ENCODE results near the gene PPP1CA.

Gene PPP1CA

GRCh38 chr11:67401495-67402191 is at the start of gene PPP1CA:
TSS of gene PPP1CA (minus strand) at chr11:67401858. CDS start at chr11:67401782, 76 bp downstream.
- DNase-seq (peak; percentile 90 to 95), ATAC-seq (peak; percentile 76)
- Mint-ChIP-seq H3K4me3 (peak within 1 kb of the TSS; percentile 92 to 95), H3K27me3 (no peaks in the 10 kb centered on the region), H3K9me3 (no peaks in the 10 kb centered on the region), H3K4me1 (peaks cover 78% of the 10 kb centered on the region), H3K27ac (peak within 1 kb of the TSS; percentile 27 to 89)

GRCh38 chr11:67450796-67451657 is 49.4 kb upstream of the PPP1CA start:
- Mint-ChIP-seq H3K4me1 (peaks cover 54% of the 10 kb centered on the region), H3K9me3 (no peaks in the 10 kb centered on the region), H3K4me3 (no peak overlapping the region), H3K27me3 (peaks cover 7% of the 10 kb centered on the region), H3K27ac (peak overlapping the region in 1 of 2 donors; percentile 91)
- no peak for ATAC-seq
- DNase-seq = no peak

GRCh38 chr11:67449116-67449844 is 47.6 kb upstream of the PPP1CA start:
- Mint-ChIP-seq H3K27me3 (peaks cover 7% of the 10 kb centered on the region), H3K4me3 (peak overlapping the region in 1 of 2 donors; percentile 3), H3K27ac (peak overlapping the region in 1 of 2 donors; percentile 86), H3K4me1 (peaks cover 65% of the 10 kb centered on the region), H3K9me3 (no peaks in the 10 kb centered on the region)
- ATAC-seq (no peak), DNase-seq (no peak)

GRCh38 chr11:67448220-67448609 is 46.6 kb upstream of the PPP1CA start:
- DNase-seq (no peak), ATAC-seq (no peak)
- Mint-ChIP-seq H3K4me1 (peaks cover 71% of the 10 kb centered on the region), H3K27ac (peak overlapping the region; percentile 63 to 85), H3K4me3 (no peak overlapping the region), H3K27me3 (peaks cover 7% of the 10 kb centered on the region), H3K9me3 (no peaks in the 10 kb centered on the region)

GRCh38 chr11:67445515-67445914 is 43.9 kb upstream of the PPP1CA start:
- no peak for DNase-seq
- Mint-ChIP-seq H3K27me3 (peaks cover 7% of the 10 kb centered on the region), H3K4me1 (peaks cover 85% of the 10 kb centered on the region)

GRCh38 chr11:67442504-67443404 is 41.1 kb upstream of the PPP1CA start:
- no peak for DNase-seq
- Mint-ChIP-seq H3K9me3 (no peaks in the 10 kb centered on the region), H3K4me3 (peak overlapping the region; percentile 77 to 89), H3K4me1 (peaks cover 90% of the 10 kb centered on the region), H3K27ac (peak overlapping the region; percentile 88), H3K27me3 (no peaks in the 10 kb centered on the region)
- ATAC-seq = no peak

More at GRCh38 chr11:67445515-67445914, 43.9 kb upstream of the PPP1CA start:
- no peak for ATAC-seq
- peak overlapping the region; percentile 64 to 84 for H3K27ac Mint-ChIP-seq
- no peaks in the 10 kb centered on the region for H3K9me3 Mint-ChIP-seq
- peak overlapping the region; percentile 86 for H3K4me3 Mint-ChIP-seq

GRCh38 chr11:67441731-67442351 is 40.2 kb upstream of the PPP1CA start:
- Mint-ChIP-seq H3K4me1 (peaks cover 86% of the 10 kb centered on the region), H3K9me3 (no peaks in the 10 kb centered on the region), H3K4me3 (peak overlapping the region in 1 of 2 donors; percentile 89), H3K27ac (no peak overlapping the region), H3K27me3 (no peaks in the 10 kb centered on the region)
- DNase-seq (no peak), ATAC-seq (no peak)

GRCh38 chr11:67441098-67441563 is 39.5 kb upstream of the PPP1CA start:
- DNase-seq = no peak
- no peak for ATAC-seq
- no peaks in the 10 kb centered on the region for H3K27me3 Mint-ChIP-seq
- no peaks in the 10 kb centered on the region for H3K9me3 Mint-ChIP-seq
- peak overlapping the region in 1 of 2 donors; percentile 1 for H3K4me3 Mint-ChIP-seq
- H3K27ac Mint-ChIP-seq = no peak overlapping the region
- H3K4me1 Mint-ChIP-seq = peaks cover 81% of the 10 kb centered on the region

GRCh38 chr11:67440229-67441097 is 38.8 kb upstream of the PPP1CA start:
- Mint-ChIP-seq H3K9me3 (no peaks in the 10 kb centered on the region), H3K4me3 (peak overlapping the region; percentile 85 to 88), H3K4me1 (peaks cover 81% of the 10 kb centered on the region), H3K27me3 (no peaks in the 10 kb centered on the region), H3K27ac (peak overlapping the region; percentile 87 to 97)
- ATAC-seq (no peak), DNase-seq (peak in 1 of 2 donors; percentile 35)

GRCh38 chr11:67439321-67440228 is 37.9 kb upstream of the PPP1CA start:
- no peak for ATAC-seq
- Mint-ChIP-seq H3K4me3 (peak overlapping the region; percentile 85 to 88), H3K27me3 (no peaks in the 10 kb centered on the region)

GRCh38 chr11:67438158-67438902 is 36.7 kb upstream of the PPP1CA start:
- peak; percentile 65 for ATAC-seq
- peak; percentile 87 to 88 for DNase-seq
- Mint-ChIP-seq H3K4me3 (peak overlapping the region; percentile 85 to 88), H3K27ac (peak overlapping the region; percentile 83 to 95), H3K9me3 (no peaks in the 10 kb centered on the region), H3K4me1 (peaks cover 84% of the 10 kb centered on the region), H3K27me3 (no peaks in the 10 kb centered on the region)

More at GRCh38 chr11:67439321-67440228, 37.9 kb upstream of the PPP1CA start:
- H3K9me3 Mint-ChIP-seq = no peaks in the 10 kb centered on the region
- peak overlapping the region; percentile 87 to 97 for H3K27ac Mint-ChIP-seq
- H3K4me1 Mint-ChIP-seq = peaks cover 81% of the 10 kb centered on the region
- DNase-seq = peak in 1 of 2 donors; percentile 45

- peaks cover 86% of the 10 kb centered on the region for H3K4me1 Mint-ChIP-seq
- DNase-seq (no peak), ATAC-seq (no peak)
- no peaks in the 10 kb centered on the region for H3K9me3 Mint-ChIP-seq
- peak overlapping the region; percentile 85 to 88 for H3K4me3 Mint-ChIP-seq
- H3K27ac Mint-ChIP-seq = peak overlapping the region; percentile 83 to 95
- H3K27me3 Mint-ChIP-seq = no peaks in the 10 kb centered on the region
These were observed 36.1 kb upstream of the PPP1CA start for GRCh38 chr11:67437809-67438157.
